HUES48 (cell line): ENCODE measurements around the gene RYR2.
A peak's percentile ranks its signal among the peaks of the same experiment; 100 is the strongest.

Source experiments
- H3K27ac ChIP-seq: one replicate; pipeline ENCODE4 v1.7.0; 2013; ENCODE audit warnings: low read depth, low read length, inconsistent platforms
- H3K27me3 ChIP-seq: 2 replicates; pipeline ENCODE4 v1.6.1; 2013; ENCODE audit warnings: mild to moderate bottlenecking, low read length; ENCODE audit not compliant: control insufficient read depth, insufficient read depth
- H3K36me3 ChIP-seq: 2 replicates; pipeline ENCODE4 v1.6.1; 2013; ENCODE audit warnings: low read length; ENCODE audit not compliant: control insufficient read depth, insufficient read depth
- H3K4me1 ChIP-seq: 2 replicates; pipeline ENCODE4 v1.6.1; 2013; ENCODE audit warnings: mild to moderate bottlenecking, low read length; ENCODE audit not compliant: control insufficient read depth, insufficient read depth
- H3K4me3 ChIP-seq: 2 replicates; pipeline ENCODE4 v1.5.1; 2013; ENCODE audit warnings: mild to moderate bottlenecking, low read depth, low read length
- H3K9ac ChIP-seq: 2 replicates; pipeline ENCODE4 v1.6.1; 2013; ENCODE audit warnings: mild to moderate bottlenecking, low read depth, low read length, moderate library complexity
- H3K9me3 ChIP-seq: 2 replicates; pipeline ENCODE4 v1.6.1; 2013; ENCODE audit warnings: low read length; ENCODE audit not compliant: control insufficient read depth, insufficient read depth

The RYR2 gene

GRCh38 chr1:237009611-237010010 is 32.4 kb upstream of the RYR2 start:
- Histone ChIP-seq H3K9me3 (no peaks in the 10 kb centered on the region), H3K36me3 (no peaks in the 10 kb centered on the region), H3K27ac (peak overlapping the region; percentile 92), H3K4me3 (peak overlapping the region; percentile 31; the same call in 1 of the 2 replicates), H3K4me1 (peaks cover 27% of the 10 kb centered on the region), H3K9ac (no peak overlapping the region), H3K27me3 (no peaks in the 10 kb centered on the region)

GRCh38 chr1:237011432-237011831 is 30.6 kb upstream of the RYR2 start:
- H3K4me1 ChIP-seq = peaks cover 32% of the 10 kb centered on the region
- no peaks in the 10 kb centered on the region for H3K9me3 ChIP-seq
- no peak overlapping the region for H3K9ac ChIP-seq
- H3K27ac ChIP-seq = no peak overlapping the region
- no peaks in the 10 kb centered on the region for H3K27me3 ChIP-seq
- no peak overlapping the region for H3K4me3 ChIP-seq
- H3K36me3 ChIP-seq = no peaks in the 10 kb centered on the region

- H3K9ac ChIP-seq = no peak overlapping the region
- no peaks in the 10 kb centered on the region for H3K9me3 ChIP-seq
- H3K27ac ChIP-seq = no peak overlapping the region
- H3K4me3 ChIP-seq = no peak overlapping the region
- H3K36me3 ChIP-seq = no peaks in the 10 kb centered on the region
- H3K4me1 ChIP-seq = peaks cover 40% of the 10 kb centered on the region
- H3K27me3 ChIP-seq = no peaks in the 10 kb centered on the region
Observed at GRCh38 chr1:237012361-237012760, 29.6 kb upstream of the RYR2 start.

DNA sequence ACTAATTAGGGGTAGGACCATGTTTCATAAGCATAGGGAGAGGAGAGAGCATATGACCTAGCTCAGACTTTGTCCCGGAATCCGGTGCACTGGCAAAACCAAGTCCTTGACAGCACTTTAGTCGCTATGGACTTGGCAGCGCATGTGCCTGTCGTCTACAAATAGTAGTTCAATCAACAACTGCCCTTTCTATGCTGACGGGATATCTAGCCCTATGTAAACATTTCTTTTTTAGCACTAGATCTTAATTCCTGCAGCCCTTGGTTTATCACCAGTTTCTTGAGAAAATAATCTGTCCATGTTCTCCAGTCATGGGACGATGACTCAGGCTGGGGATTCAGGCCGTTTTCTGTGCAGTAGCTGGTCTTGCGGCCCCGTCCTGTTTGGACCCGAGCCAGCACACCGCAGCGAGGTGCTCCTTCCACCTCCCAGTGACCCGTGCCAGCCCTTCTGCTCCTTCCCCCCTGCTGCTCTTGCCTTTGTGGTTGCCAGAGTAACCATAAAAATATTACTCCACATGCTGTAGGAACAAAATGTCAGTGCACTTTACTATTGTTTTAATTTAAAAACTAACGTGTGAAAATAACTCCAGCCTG is 29.1 kb upstream of the RYR2 start:
- H3K4me1 ChIP-seq = peaks cover 45% of the 10 kb centered on the region
- no peak overlapping the region for H3K4me3 ChIP-seq
- no peak overlapping the region for H3K9ac ChIP-seq
- no peaks in the 10 kb centered on the region for H3K9me3 ChIP-seq
- no peaks in the 10 kb centered on the region for H3K27me3 ChIP-seq
- H3K36me3 ChIP-seq = no peaks in the 10 kb centered on the region
- H3K27ac ChIP-seq = no peak overlapping the region

DNA sequence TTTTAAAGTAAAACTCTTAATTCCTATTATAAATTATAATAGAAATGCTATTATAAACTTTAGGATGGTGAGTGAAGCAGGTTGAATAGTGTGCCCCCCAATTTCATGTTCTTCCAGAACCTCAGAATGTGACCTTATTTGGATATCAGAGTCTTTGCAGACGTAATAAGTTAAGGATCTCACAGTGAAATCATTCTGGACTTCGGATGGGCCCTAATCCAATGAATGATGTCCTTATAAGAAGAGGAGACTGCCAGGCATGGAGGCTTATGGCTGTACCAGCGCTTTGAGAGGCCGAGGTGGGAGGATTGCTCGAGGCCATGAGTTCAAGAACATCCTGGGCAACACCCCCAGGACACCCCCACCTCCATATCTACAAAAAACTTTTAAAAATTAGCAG is 28.4 kb upstream of the RYR2 start:
- H3K4me3 ChIP-seq = no peak overlapping the region

GRCh38 chr1:237016626-237017025 is 25.4 kb upstream of the RYR2 start:
- H3K9ac ChIP-seq = peak overlapping the region; percentile 29; the same call in 1 of the 2 replicates
- no peaks in the 10 kb centered on the region for H3K9me3 ChIP-seq
- no peaks in the 10 kb centered on the region for H3K36me3 ChIP-seq
- peak overlapping the region; percentile 93 for H3K27ac ChIP-seq
- H3K4me1 ChIP-seq = peaks cover 27% of the 10 kb centered on the region
- H3K27me3 ChIP-seq = no peaks in the 10 kb centered on the region
- H3K4me3 ChIP-seq = peak overlapping the region; percentile 22; the same call in 1 of the 2 replicates

More for the DNA sequence above, 28.4 kb upstream of the RYR2 start:
- Histone ChIP-seq H3K27me3 (no peaks in the 10 kb centered on the region), H3K27ac (no peak overlapping the region), H3K9me3 (no peaks in the 10 kb centered on the region), H3K36me3 (no peaks in the 10 kb centered on the region), H3K4me1 (peaks cover 48% of the 10 kb centered on the region), H3K9ac (no peak overlapping the region)

GRCh38 chr1:237018896-237019295 is 23.1 kb upstream of the RYR2 start:
- Histone ChIP-seq H3K27me3 (no peaks in the 10 kb centered on the region), H3K9ac (no peak overlapping the region), H3K9me3 (no peaks in the 10 kb centered on the region), H3K27ac (no peak overlapping the region), H3K4me3 (no peak overlapping the region), H3K4me1 (peaks cover 27% of the 10 kb centered on the region), H3K36me3 (no peaks in the 10 kb centered on the region)

- H3K4me3 ChIP-seq = no peak overlapping the region
- no peak overlapping the region for H3K9ac ChIP-seq
- H3K27ac ChIP-seq = no peak overlapping the region
- peaks cover 4% of the 10 kb centered on the region; the same call in 1 of the 2 replicates for H3K9me3 ChIP-seq
- no peaks in the 10 kb centered on the region for H3K36me3 ChIP-seq
- H3K4me1 ChIP-seq = peaks cover 9% of the 10 kb centered on the region
- no peaks in the 10 kb centered on the region for H3K27me3 ChIP-seq
Observed at GRCh38 chr1:237025358-237026074, 16.5 kb upstream of the RYR2 start.

GRCh38 chr1:237029240-237029639 is 12.7 kb upstream of the RYR2 start:
- H3K9me3 ChIP-seq = peaks cover 4% of the 10 kb centered on the region; the same call in 1 of the 2 replicates
- H3K36me3 ChIP-seq = no peaks in the 10 kb centered on the region
- no peak overlapping the region for H3K4me3 ChIP-seq
- peaks cover 27% of the 10 kb centered on the region for H3K4me1 ChIP-seq
- no peak overlapping the region for H3K27ac ChIP-seq
- no peak overlapping the region for H3K9ac ChIP-seq
- H3K27me3 ChIP-seq = no peaks in the 10 kb centered on the region

- Histone ChIP-seq H3K36me3 (no peaks in the 10 kb centered on the region), H3K4me1 (peaks cover 27% of the 10 kb centered on the region), H3K27ac (no peak overlapping the region), H3K9ac (no peak overlapping the region), H3K27me3 (no peaks in the 10 kb centered on the region; the same call in 1 of the 2 replicates), H3K4me3 (no peak overlapping the region), H3K9me3 (peaks cover 4% of the 10 kb centered on the region; the same call in 1 of the 2 replicates)
Observed at GRCh38 chr1:237029850-237030535, 12.0 kb upstream of the RYR2 start.

DNA sequence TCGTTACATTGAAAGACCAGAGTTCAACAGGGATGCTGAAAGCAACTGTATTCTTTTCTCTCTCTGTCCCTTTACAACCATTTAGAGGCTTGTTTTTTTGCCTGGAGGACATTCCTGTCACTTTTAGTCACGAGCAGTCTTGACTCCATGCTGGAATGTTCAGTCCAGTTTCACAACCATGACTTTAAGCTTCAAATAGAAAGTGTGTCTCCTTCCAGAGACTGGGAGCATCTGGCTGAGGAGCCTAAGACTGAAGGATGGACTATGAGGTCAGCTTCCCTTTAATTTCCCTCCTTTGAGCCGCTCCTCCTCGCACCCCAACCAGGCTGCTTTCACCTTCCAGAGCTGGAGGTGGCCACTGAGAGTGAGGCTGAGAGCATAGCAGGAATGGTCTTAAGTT is 10.5 kb upstream of the RYR2 start:
- Histone ChIP-seq H3K36me3 (no peaks in the 10 kb centered on the region), H3K9ac (0 out of 2 replicates have a peak overlapping the region, but pooled peaks have one; percentile 26), H3K27me3 (no peaks in the 10 kb centered on the region; the same call in 1 of the 2 replicates), H3K27ac (peak overlapping the region; percentile 92), H3K4me3 (no peak overlapping the region; the same call in 1 of the 2 replicates), H3K9me3 (no peaks in the 10 kb centered on the region), H3K4me1 (peaks cover 27% of the 10 kb centered on the region)
